B cell (primary cell): ENCODE measurements around the gene USP49.

Source experiments
- CTCF ChIP-seq: fragments of 200-600 bp; IDR thresholded peaks from one replicate; pipeline ENCODE4 v1.8.0; 2022; ENCODE audit warnings: antibody characterized with exemption, mild to moderate bottlenecking
- EZH2 ChIP-seq: IDR thresholded peaks from 2 replicates; pipeline ENCODE4 v1.6.1; 2012; ENCODE audit warnings: borderline replicate concordance, low read depth, mild to moderate bottlenecking, moderate library complexity, low read length; ENCODE audit not compliant: insufficient read depth, poor library complexity, severe bottlenecking

GRCh38 chr6:41877051-41877680, 18.0 kb downstream of the USP49 start:
- no peak for TF ChIP-seq CTCF
- TF ChIP-seq EZH2: no peak
